ENCODE results near the gene AMT. TPM values are rescaled to one million over a fixed set of nuclear protein-coding genes. Genes with fewer than 3 reads are reported as not detected.

AMT gene
- total and polyA plus RNA-seq, 2 of the 13 experiments (the other 11 are each of a cell fraction or from before 2014, with no cell fraction given), result 35.3 to 59.0 TPM

DNA sequence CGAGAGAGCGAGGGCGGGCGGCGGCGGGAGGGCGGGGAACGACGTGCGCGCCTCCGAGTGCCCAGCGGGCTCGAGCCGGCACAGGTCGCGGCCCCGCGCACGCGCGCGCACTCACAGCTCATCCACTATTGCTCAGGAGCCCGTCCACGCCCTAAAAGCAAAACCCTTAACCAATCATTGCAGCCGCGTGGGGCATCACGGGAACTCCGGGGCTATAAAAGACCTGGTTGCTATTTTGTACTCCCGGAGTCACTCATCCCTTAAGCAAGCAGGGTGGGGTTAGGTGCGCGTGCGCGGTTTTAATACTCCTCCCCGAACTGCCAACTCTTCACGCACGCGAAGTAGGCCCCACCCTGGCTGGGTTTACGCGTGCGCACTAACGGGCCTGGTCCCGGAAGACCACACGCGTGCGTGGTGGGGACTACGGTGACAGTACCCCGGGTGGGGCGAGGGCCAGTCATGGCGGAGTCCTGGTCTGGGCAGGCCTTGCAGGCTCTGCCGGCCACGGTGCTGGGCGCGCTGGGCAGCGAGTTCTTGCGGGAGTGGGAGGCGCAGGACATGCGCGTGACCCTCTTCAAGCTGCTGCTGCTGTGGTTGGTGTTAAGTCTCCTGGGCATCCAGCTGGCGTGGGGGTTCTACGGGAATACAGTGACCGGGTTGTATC is 10.2 kb downstream of the AMT start, which contains the start of the genes RHOA and TCTA (continued):
- TF ChIP-seq, protein P1, sequence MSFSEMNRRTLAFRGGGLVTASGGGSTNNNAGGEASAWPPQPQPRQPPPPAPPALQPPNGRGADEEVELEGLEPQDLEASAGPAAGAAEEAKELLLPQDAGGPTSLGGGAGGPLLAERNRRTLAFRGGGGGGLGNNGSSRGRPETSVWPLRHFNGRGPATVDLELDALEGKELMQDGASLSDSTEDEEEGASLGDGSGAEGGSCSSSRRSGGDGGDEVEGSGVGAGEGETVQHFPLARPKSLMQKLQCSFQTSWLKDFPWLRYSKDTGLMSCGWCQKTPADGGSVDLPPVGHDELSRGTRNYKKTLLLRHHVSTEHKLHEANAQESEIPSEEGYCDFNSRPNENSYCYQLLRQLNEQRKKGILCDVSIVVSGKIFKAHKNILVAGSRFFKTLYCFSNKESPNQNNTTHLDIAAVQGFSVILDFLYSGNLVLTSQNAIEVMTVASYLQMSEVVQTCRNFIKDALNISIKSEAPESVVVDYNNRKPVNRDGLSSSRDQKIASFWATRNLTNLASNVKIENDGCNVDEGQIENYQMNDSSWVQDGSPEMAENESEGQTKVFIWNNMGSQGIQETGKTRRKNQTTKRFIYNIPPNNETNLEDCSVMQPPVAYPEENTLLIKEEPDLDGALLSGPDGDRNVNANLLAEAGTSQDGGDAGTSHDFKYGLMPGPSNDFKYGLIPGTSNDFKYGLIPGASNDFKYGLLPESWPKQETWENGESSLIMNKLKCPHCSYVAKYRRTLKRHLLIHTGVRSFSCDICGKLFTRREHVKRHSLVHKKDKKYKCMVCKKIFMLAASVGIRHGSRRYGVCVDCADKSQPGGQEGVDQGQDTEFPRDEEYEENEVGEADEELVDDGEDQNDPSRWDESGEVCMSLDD (CRISPR knock-in tag; IDR thresholded peaks at IDR 0.05; ENCODE audit: borderline replicate concordance), result no peak
- TF ChIP-seq FOXC1 (CRISPR knock-in tag; IDR thresholded peaks at IDR 0.05; ENCODE audit: borderline replicate concordance), result peak; percentile 86; the same call in 1 of the 2 replicates
- TF ChIP-seq, protein P2, sequence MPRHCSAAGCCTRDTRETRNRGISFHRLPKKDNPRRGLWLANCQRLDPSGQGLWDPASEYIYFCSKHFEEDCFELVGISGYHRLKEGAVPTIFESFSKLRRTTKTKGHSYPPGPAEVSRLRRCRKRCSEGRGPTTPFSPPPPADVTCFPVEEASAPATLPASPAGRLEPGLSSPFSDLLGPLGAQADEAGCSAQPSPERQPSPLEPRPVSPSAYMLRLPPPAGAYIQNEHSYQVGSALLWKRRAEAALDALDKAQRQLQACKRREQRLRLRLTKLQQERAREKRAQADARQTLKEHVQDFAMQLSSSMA (CRISPR knock-in tag; IDR thresholded peaks at IDR 0.05), result 0 out of 2 replicates have a peak, but pooled peaks have one; percentile 23
- TF ChIP-seq, protein P3, sequence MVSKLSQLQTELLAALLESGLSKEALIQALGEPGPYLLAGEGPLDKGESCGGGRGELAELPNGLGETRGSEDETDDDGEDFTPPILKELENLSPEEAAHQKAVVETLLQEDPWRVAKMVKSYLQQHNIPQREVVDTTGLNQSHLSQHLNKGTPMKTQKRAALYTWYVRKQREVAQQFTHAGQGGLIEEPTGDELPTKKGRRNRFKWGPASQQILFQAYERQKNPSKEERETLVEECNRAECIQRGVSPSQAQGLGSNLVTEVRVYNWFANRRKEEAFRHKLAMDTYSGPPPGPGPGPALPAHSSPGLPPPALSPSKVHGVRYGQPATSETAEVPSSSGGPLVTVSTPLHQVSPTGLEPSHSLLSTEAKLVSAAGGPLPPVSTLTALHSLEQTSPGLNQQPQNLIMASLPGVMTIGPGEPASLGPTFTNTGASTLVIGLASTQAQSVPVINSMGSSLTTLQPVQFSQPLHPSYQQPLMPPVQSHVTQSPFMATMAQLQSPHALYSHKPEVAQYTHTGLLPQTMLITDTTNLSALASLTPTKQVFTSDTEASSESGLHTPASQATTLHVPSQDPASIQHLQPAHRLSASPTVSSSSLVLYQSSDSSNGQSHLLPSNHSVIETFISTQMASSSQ (IDR thresholded peaks at IDR 0.05; ENCODE audit: low read depth), result no peak
- TF ChIP-seq, protein P3 (CRISPR knock-in tag; IDR thresholded peaks at IDR 0.05; ENCODE audit: borderline replicate concordance), result peak; percentile 61; the same call in 1 of the 2 replicates
- TF ChIP-seq, protein P4, sequence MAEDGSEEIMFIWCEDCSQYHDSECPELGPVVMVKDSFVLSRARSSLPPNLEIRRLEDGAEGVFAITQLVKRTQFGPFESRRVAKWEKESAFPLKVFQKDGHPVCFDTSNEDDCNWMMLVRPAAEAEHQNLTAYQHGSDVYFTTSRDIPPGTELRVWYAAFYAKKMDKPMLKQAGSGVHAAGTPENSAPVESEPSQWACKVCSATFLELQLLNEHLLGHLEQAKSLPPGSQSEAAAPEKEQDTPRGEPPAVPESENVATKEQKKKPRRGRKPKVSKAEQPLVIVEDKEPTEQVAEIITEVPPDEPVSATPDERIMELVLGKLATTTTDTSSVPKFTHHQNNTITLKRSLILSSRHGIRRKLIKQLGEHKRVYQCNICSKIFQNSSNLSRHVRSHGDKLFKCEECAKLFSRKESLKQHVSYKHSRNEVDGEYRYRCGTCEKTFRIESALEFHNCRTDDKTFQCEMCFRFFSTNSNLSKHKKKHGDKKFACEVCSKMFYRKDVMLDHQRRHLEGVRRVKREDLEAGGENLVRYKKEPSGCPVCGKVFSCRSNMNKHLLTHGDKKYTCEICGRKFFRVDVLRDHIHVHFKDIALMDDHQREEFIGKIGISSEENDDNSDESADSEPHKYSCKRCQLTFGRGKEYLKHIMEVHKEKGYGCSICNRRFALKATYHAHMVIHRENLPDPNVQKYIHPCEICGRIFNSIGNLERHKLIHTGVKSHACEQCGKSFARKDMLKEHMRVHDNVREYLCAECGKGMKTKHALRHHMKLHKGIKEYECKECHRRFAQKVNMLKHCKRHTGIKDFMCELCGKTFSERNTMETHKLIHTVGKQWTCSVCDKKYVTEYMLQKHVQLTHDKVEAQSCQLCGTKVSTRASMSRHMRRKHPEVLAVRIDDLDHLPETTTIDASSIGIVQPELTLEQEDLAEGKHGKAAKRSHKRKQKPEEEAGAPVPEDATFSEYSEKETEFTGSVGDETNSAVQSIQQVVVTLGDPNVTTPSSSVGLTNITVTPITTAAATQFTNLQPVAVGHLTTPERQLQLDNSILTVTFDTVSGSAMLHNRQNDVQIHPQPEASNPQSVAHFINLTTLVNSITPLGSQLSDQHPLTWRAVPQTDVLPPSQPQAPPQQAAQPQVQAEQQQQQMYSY (CRISPR knock-in tag; IDR thresholded peaks at IDR 0.05), result 0 out of 2 replicates have a peak, but pooled peaks have one; percentile 52
- TF ChIP-seq MBNL3 (CRISPR knock-in tag; conservative IDR thresholded peaks at IDR 0.05), result no peak
- TF ChIP-seq RCOR2 (CRISPR knock-in tag; IDR thresholded peaks at IDR 0.05), result 0 out of 2 replicates have a peak, but pooled peaks have one; percentile 46
- peak; percentile 96; the same call in 1 of the 2 replicates for TF ChIP-seq CAMTA2 (CRISPR knock-in tag; IDR thresholded peaks at IDR 0.05; ENCODE audit: borderline replicate concordance)

Data from HepG2 (cell line).